Measurements from ENCODE around the gene ARFGAP2.
A peak's percentile ranks its signal among the peaks of the same experiment; 100 is the strongest.
"Not testable (repeated sequence)": the region's sequence is repeated elsewhere in the genome, so short reads cannot be mapped to it uniquely, and the experiment has no call there.

ARFGAP2 gene

GRCh38 chr11:47207459-47207858 lies 30.8 kb upstream of the ARFGAP2 start:
- Histone ChIP-seq H3K4me3 (ENCODE audit: low read length) (no peak overlapping the region), H3K36me3 (ENCODE audit: control insufficient read depth, low read depth, low read length) (no peaks in the 10 kb centered on the region), H3K4me1 (ENCODE audit: control insufficient read depth, low read depth, low read length) (peaks cover 8% of the 10 kb centered on the region), H3K27ac (ENCODE audit: low read length) (no peak overlapping the region), H3K9me3 (ENCODE audit: control insufficient read depth, low read depth, low read length) (no peaks in the 10 kb centered on the region), H3K9ac (ENCODE audit: low read length) (no peak overlapping the region), H3K27me3 (ENCODE audit: control insufficient read depth, insufficient read depth, low read length) (no peaks in the 10 kb centered on the region)

DNA sequence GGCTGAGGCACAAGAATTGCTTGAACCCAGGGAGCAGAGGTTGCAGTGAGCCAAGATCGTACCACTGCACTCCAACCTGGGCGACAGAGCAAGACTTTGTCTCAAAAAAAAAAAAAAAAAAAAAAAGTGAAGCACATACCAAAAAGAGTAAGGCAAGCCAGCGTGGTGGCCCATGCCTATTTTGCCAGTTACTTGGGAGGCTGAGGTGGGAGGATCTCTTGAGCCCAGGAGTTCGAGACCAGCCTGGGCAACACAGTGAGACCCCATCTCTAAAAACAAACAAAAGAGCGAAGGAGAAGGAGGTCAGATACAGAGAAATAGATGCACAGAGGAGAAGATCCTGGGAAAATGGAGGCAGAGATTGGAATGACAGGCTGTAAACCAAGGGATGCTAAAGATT lies 29.9 kb upstream of the ARFGAP2 start:
- H3K9ac ChIP-seq (ENCODE audit: low read length); H3K4me3 ChIP-seq (ENCODE audit: low read length); H3K4me1 ChIP-seq (ENCODE audit: control insufficient read depth, low read depth, low read length); H3K27me3 ChIP-seq (ENCODE audit: control insufficient read depth, insufficient read depth, low read length); H3K9me3 ChIP-seq (ENCODE audit: control insufficient read depth, low read depth, low read length); H3K36me3 ChIP-seq (ENCODE audit: control insufficient read depth, low read depth, low read length); H3K27ac ChIP-seq (ENCODE audit: low read length): not testable (repeated sequence)

DNA sequence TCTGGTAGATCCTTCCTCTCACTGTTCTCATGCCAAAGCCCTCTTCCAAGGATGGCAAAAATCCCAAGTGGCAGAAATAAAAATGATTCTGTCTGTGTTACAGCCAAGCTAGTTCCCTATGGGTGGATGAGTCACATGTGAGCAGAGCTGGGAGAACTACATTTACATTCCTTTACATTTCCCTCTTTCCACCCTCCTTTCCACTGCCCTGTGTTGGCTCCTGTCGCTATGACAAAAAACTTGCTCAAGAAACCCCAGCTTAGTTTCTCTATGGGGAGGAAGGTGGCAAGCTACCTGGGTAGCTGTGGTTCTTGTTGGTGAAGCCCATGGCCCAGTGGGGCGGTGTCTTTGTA lies 27.9 kb upstream of the ARFGAP2 start:
- Histone ChIP-seq H3K27ac (ENCODE audit: low read length) (no peak overlapping the region), H3K36me3 (ENCODE audit: control insufficient read depth, low read depth, low read length) (no peaks in the 10 kb centered on the region), H3K4me3 (ENCODE audit: low read length) (no peak overlapping the region), H3K9ac (ENCODE audit: low read length) (no peak overlapping the region), H3K27me3 (ENCODE audit: control insufficient read depth, insufficient read depth, low read length) (no peaks in the 10 kb centered on the region), H3K9me3 (ENCODE audit: control insufficient read depth, low read depth, low read length) (no peaks in the 10 kb centered on the region), H3K4me1 (ENCODE audit: control insufficient read depth, low read depth, low read length) (peaks cover 8% of the 10 kb centered on the region)

DNA sequence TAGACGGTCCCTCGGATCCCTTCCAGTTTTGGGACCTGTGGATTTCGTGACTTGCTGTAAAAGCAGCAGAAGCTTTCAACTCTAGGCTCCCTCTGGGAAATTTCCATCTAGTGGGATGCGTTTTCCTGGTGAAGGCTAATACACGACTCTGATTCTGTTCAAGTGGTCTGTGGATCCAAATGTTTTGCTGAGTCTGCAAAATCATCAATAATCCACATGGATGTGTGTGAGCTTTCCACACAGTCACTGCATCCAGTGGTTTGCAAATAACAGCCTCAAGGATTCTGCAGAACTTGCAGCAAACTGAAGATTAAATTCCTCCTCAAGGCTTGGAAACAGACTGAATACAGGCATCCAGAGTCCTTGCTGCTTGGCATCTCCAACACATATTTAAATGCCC lies 25.9 kb upstream of the ARFGAP2 start:
- no peak overlapping the region for H3K9ac ChIP-seq (ENCODE audit: low read length)
- H3K27me3 ChIP-seq (ENCODE audit: control insufficient read depth, insufficient read depth, low read length): no peaks in the 10 kb centered on the region
- H3K4me3 ChIP-seq (ENCODE audit: low read length): no peak overlapping the region
- H3K27ac ChIP-seq (ENCODE audit: low read length): no peak overlapping the region
- H3K4me1 ChIP-seq (ENCODE audit: control insufficient read depth, low read depth, low read length): peaks cover 8% of the 10 kb centered on the region
- no peaks in the 10 kb centered on the region for H3K9me3 ChIP-seq (ENCODE audit: control insufficient read depth, low read depth, low read length)
- H3K36me3 ChIP-seq (ENCODE audit: control insufficient read depth, low read depth, low read length): no peaks in the 10 kb centered on the region

DNA sequence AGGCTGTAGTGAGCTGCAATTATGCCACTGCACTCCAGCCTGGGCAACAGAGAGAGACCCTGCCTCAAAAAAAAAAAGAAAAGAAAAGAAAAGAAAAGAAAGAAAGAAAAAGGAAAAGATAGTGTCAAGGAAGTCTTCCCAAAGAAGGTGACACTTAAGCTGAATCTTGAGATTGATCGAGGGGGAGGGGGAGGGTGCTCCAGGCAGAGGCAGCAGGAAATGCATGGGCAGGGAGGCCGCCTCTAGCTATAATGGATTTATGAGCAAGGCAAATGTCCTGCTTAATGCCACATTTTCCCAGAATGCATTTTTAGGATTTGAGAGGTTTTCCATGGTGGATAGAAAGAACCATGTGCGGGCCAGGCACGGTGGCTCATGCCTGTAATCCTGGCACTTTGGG lies 24.3 kb upstream of the ARFGAP2 start:
- no peaks in the 10 kb centered on the region for H3K9me3 ChIP-seq (ENCODE audit: control insufficient read depth, low read depth, low read length)
- H3K27ac ChIP-seq (ENCODE audit: low read length): no peak overlapping the region
- H3K36me3 ChIP-seq (ENCODE audit: control insufficient read depth, low read depth, low read length): no peaks in the 10 kb centered on the region
- H3K27me3 ChIP-seq (ENCODE audit: control insufficient read depth, insufficient read depth, low read length): no peaks in the 10 kb centered on the region
- H3K9ac ChIP-seq (ENCODE audit: low read length): no peak overlapping the region
- H3K4me3 ChIP-seq (ENCODE audit: low read length): no peak overlapping the region
- H3K4me1 ChIP-seq (ENCODE audit: control insufficient read depth, low read depth, low read length): peaks cover 8% of the 10 kb centered on the region

DNA sequence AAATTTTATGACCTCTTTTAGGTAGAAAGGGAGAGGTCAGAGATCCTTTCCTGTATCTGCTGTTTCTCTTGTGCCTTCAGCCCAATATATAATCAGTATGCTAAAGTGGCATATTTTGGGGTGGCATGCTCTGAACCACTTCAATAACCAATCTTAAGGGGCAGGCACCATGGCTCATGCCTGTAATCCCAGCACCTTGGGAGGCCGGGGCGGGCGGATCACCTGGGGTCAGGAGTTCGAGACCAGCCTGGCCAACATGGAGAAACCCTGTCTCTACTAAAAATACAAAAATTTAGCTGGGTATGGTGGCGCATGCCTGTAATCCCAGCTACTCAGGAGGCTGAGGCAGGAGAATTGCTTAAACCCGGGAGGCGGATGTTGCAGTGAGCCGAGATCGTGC lies 21.5 kb upstream of the ARFGAP2 start:
- not testable (repeated sequence) for H3K9ac ChIP-seq (ENCODE audit: low read length); H3K27ac ChIP-seq (ENCODE audit: low read length); H3K27me3 ChIP-seq (ENCODE audit: control insufficient read depth, insufficient read depth, low read length); H3K4me3 ChIP-seq (ENCODE audit: low read length); H3K9me3 ChIP-seq (ENCODE audit: control insufficient read depth, low read depth, low read length); H3K4me1 ChIP-seq (ENCODE audit: control insufficient read depth, low read depth, low read length); H3K36me3 ChIP-seq (ENCODE audit: control insufficient read depth, low read depth, low read length)

GRCh38 chr11:47192111-47192510 lies 15.4 kb upstream of the ARFGAP2 start:
- Histone ChIP-seq H3K27ac (ENCODE audit: low read length) (no peak overlapping the region), H3K4me1 (ENCODE audit: control insufficient read depth, low read depth, low read length) (peaks cover 8% of the 10 kb centered on the region), H3K27me3 (ENCODE audit: control insufficient read depth, insufficient read depth, low read length) (peaks cover 24% of the 10 kb centered on the region), H3K36me3 (ENCODE audit: control insufficient read depth, low read depth, low read length) (no peaks in the 10 kb centered on the region), H3K9ac (ENCODE audit: low read length) (no peak overlapping the region), H3K4me3 (ENCODE audit: low read length) (no peak overlapping the region), H3K9me3 (ENCODE audit: control insufficient read depth, low read depth, low read length) (no peaks in the 10 kb centered on the region)

GRCh38 chr11:47191137-47191536 lies 14.5 kb upstream of the ARFGAP2 start:
- not testable (repeated sequence) for H3K9ac ChIP-seq (ENCODE audit: low read length); H3K36me3 ChIP-seq (ENCODE audit: control insufficient read depth, low read depth, low read length); H3K27ac ChIP-seq (ENCODE audit: low read length); H3K4me1 ChIP-seq (ENCODE audit: control insufficient read depth, low read depth, low read length); H3K9me3 ChIP-seq (ENCODE audit: control insufficient read depth, low read depth, low read length); H3K4me3 ChIP-seq (ENCODE audit: low read length)
- H3K27me3 ChIP-seq (ENCODE audit: control insufficient read depth, insufficient read depth, low read length): peaks cover 31% of the 10 kb centered on the region

GRCh38 chr11:47189100-47189834 lies 12.6 kb upstream of the ARFGAP2 start:
- Histone ChIP-seq H3K27ac (ENCODE audit: low read length) (no peak overlapping the region), H3K36me3 (ENCODE audit: control insufficient read depth, low read depth, low read length) (no peaks in the 10 kb centered on the region), H3K9ac (ENCODE audit: low read length) (no peak overlapping the region), H3K4me1 (ENCODE audit: control insufficient read depth, low read depth, low read length) (peaks cover 13% of the 10 kb centered on the region), H3K4me3 (ENCODE audit: low read length) (no peak overlapping the region), H3K9me3 (ENCODE audit: control insufficient read depth, low read depth, low read length) (no peaks in the 10 kb centered on the region), H3K27me3 (ENCODE audit: control insufficient read depth, insufficient read depth, low read length) (peaks cover 31% of the 10 kb centered on the region)

GRCh38 chr11:47188259-47188658 lies 11.6 kb upstream of the ARFGAP2 start:
- H3K4me3 ChIP-seq (ENCODE audit: low read length): no peak overlapping the region
- no peak overlapping the region for H3K9ac ChIP-seq (ENCODE audit: low read length)
- no peaks in the 10 kb centered on the region for H3K9me3 ChIP-seq (ENCODE audit: control insufficient read depth, low read depth, low read length)
- H3K36me3 ChIP-seq (ENCODE audit: control insufficient read depth, low read depth, low read length): no peaks in the 10 kb centered on the region
- peaks cover 13% of the 10 kb centered on the region for H3K4me1 ChIP-seq (ENCODE audit: control insufficient read depth, low read depth, low read length)
- H3K27ac ChIP-seq (ENCODE audit: low read length): no peak overlapping the region
- peaks cover 31% of the 10 kb centered on the region for H3K27me3 ChIP-seq (ENCODE audit: control insufficient read depth, insufficient read depth, low read length)

DNA sequence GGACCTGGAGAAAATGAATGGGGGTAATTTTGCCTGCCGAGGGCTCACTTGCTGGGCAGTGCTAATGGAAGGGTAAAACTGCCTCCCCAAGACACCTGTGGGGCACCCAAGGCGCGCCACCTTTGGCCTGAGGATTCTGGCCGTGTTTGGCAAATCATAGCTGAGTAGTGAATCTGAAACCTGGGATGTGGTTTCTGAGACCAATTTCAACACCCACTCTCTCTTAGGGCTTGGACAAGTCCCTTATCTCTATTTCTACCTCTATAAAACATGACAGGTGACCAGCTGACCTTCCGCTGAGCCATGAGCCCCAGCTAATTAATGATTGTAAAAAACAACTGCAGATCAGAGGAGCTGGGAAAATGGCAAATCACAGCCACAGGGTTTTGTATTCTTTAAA lies 11.0 kb upstream of the ARFGAP2 start:
- Histone ChIP-seq H3K9me3 (ENCODE audit: control insufficient read depth, low read depth, low read length) (no peaks in the 10 kb centered on the region), H3K27me3 (ENCODE audit: control insufficient read depth, insufficient read depth, low read length) (peaks cover 31% of the 10 kb centered on the region), H3K27ac (ENCODE audit: low read length) (no peak overlapping the region), H3K4me1 (ENCODE audit: control insufficient read depth, low read depth, low read length) (peaks cover 13% of the 10 kb centered on the region), H3K4me3 (ENCODE audit: low read length) (peak overlapping the region; percentile 73), H3K9ac (ENCODE audit: low read length) (peak overlapping the region; percentile 73), H3K36me3 (ENCODE audit: control insufficient read depth, low read depth, low read length) (no peaks in the 10 kb centered on the region)

Data from iPS-18a (cell line).